SK-N-SH treated with all-trans-retinoic acid at 6 μM for 48 hours (cell line): ENCODE results near the gene ZNF227.
"Not testable (repeated sequence)": the region's sequence is repeated elsewhere in the genome, so short reads cannot be mapped to it uniquely, and the experiment has no call there.

Experiments used
- ATAC-seq: fragments of 200-7000 bp; cut with Tn5 transposase; 3 replicates; pipeline ENCODE4 v1.9.1; 2020; ENCODE audit warnings: mild to moderate bottlenecking, moderate library complexity
- ARNTL ChIP-seq: fragments of 450-650 bp; formaldehyde crosslinking; IDR thresholded peaks from 2 replicates; pipeline ENCODE4 v1.5.0; 2020; ENCODE audit warnings: low read depth, mild to moderate bottlenecking, moderate library complexity, borderline replicate concordance
- BACH2 ChIP-seq: fragments of 250-450 bp; sonication (Bioruptor Pico); IDR thresholded peaks from 2 replicates; pipeline ENCODE4 v1.9.0; 2021; ENCODE audit warnings: mild to moderate bottlenecking, borderline replicate concordance
- CSDC2 ChIP-seq: fragments of 250-450 bp; sonication (Bioruptor Pico); IDR thresholded peaks from 2 replicates; pipeline ENCODE4 v1.5.0; 2020; ENCODE audit warnings: mild to moderate bottlenecking, moderate library complexity
- CSRNP3 ChIP-seq: fragments of 250-450 bp; sonication (Bioruptor Pico); IDR thresholded peaks from 2 replicates; pipeline ENCODE4 v1.5.1; 2021; ENCODE audit warnings: mild to moderate bottlenecking, moderate library complexity
- ESRRG ChIP-seq: fragments of 250-450 bp; sonication (Bioruptor Pico); IDR thresholded peaks from 2 replicates; pipeline ENCODE4 v1.6.1; 2021; ENCODE audit warnings: mild to moderate bottlenecking
- GLIS3 ChIP-seq: fragments of 250-450 bp; sonication (Bioruptor Pico); IDR thresholded peaks from 2 replicates; pipeline ENCODE4 v1.5.0; 2020; ENCODE audit warnings: mild to moderate bottlenecking, moderate library complexity
- ISL1 ChIP-seq: fragments of 250-450 bp; sonication (Bioruptor Pico); IDR thresholded peaks from 2 replicates; pipeline ENCODE4 v2.1.2; 2022; ENCODE audit warnings: mild to moderate bottlenecking, moderate library complexity
- OSR1 ChIP-seq: fragments of 250-450 bp; sonication (Bioruptor Pico); IDR thresholded peaks from 2 replicates; pipeline ENCODE4 v1.8.0; 2022; ENCODE audit warnings: moderate library complexity, mild to moderate bottlenecking, inconsistent platforms
- PATZ1 ChIP-seq: fragments of 250-450 bp; sonication (Bioruptor Pico); IDR thresholded peaks from 2 replicates; pipeline ENCODE4 v1.8.0; 2020; ENCODE audit warnings: mild to moderate bottlenecking, moderate library complexity, borderline replicate concordance
- PPARA ChIP-seq: fragments of 250-450 bp; sonication (Bioruptor Pico); IDR thresholded peaks from 2 replicates; pipeline ENCODE4 v1.5.0; 2020; ENCODE audit warnings: mild to moderate bottlenecking, borderline replicate concordance
- RARB ChIP-seq: fragments of 250-450 bp; sonication (Bioruptor Pico); IDR thresholded peaks from 2 replicates; pipeline ENCODE4 v1.8.0; 2021; ENCODE audit warnings: mild to moderate bottlenecking, moderate library complexity
- SNAI2 ChIP-seq: fragments of 250-450 bp; sonication (Bioruptor Pico); IDR thresholded peaks from 2 replicates; pipeline ENCODE4 v1.5.0; 2020; ENCODE audit warnings: mild to moderate bottlenecking, moderate library complexity
- TCF4 ChIP-seq: fragments of 250-450 bp; sonication (Bioruptor Pico); IDR thresholded peaks from 2 replicates; pipeline ENCODE4 v1.8.0; 2021; ENCODE audit warnings: mild to moderate bottlenecking, moderate library complexity, borderline replicate concordance
- TOX ChIP-seq: fragments of 250-450 bp; sonication (Bioruptor Pico); IDR thresholded peaks from 2 replicates; pipeline ENCODE4 v1.8.0; 2021; ENCODE audit warnings: mild to moderate bottlenecking, moderate library complexity, borderline replicate concordance
- ZC3H10 ChIP-seq: fragments of 250-450 bp; sonication (Bioruptor Pico); IDR thresholded peaks from 2 replicates; pipeline ENCODE4 v1.5.1; 2021; ENCODE audit warnings: mild to moderate bottlenecking, moderate library complexity
- ZFP3 ChIP-seq: fragments of 250-450 bp; sonication (Bioruptor Pico); IDR thresholded peaks from 2 replicates; pipeline ENCODE4 v1.5.0; 2020; ENCODE audit warnings: mild to moderate bottlenecking, moderate library complexity
- ZFP30 ChIP-seq: fragments of 450-650 bp; formaldehyde crosslinking; IDR thresholded peaks from 2 replicates; pipeline ENCODE4 v1.5.0; 2022; ENCODE audit warnings: mild to moderate bottlenecking, moderate library complexity
- ZNF565 ChIP-seq: fragments of 450-650 bp; formaldehyde crosslinking; conservative IDR thresholded peaks from 2 replicates; pipeline ENCODE4 v1.5.0; 2020; ENCODE audit warnings: low read depth, mild to moderate bottlenecking, moderate library complexity
- ZNF70 ChIP-seq: fragments of 450-650 bp; formaldehyde crosslinking; IDR thresholded peaks from 2 replicates; pipeline ENCODE4 v1.5.0; 2020; ENCODE audit warnings: mild to moderate bottlenecking, moderate library complexity
- ZNF8 ChIP-seq: fragments of 450-650 bp; formaldehyde crosslinking; IDR thresholded peaks from 2 replicates; pipeline ENCODE4 v1.5.0; 2020; ENCODE audit warnings: mild to moderate bottlenecking, moderate library complexity
- TF ChIP-seq, protein P1 (sequence below): fragments of 250-450 bp; sonication (Bioruptor Pico); IDR thresholded peaks from 2 replicates; pipeline ENCODE4 v1.8.0; 2021; ENCODE audit warnings: low read depth, mild to moderate bottlenecking, moderate library complexity, borderline replicate concordance
- TF ChIP-seq, protein P2 (sequence below): fragments of 250-450 bp; sonication (Bioruptor Pico); IDR thresholded peaks from 2 replicates; pipeline ENCODE4 v1.5.1; 2020; ENCODE audit warnings: low read depth, mild to moderate bottlenecking, moderate library complexity

Gene ZNF227

DNA sequence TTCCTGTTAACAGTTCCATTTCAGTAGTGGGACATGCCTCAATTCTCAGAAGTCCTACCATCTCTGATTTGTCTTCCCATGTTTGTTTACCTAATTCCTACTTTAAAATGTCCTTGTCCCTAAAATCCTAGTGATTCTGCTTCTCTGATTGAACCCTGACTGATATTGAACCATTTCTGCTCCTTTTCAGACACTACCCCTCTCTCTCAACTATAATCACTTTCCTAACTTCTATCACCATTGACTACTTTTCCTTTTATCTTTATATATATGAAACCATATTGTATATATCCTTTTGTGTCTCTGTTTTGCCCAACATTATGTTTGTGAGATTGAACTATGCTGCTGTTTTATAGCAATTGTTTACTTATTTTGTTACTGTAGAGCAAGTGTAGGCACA, 15.6 kb upstream of the ZNF227 start:
- ATAC-seq, result no peak
- TF ChIP-seq, protein P1, sequence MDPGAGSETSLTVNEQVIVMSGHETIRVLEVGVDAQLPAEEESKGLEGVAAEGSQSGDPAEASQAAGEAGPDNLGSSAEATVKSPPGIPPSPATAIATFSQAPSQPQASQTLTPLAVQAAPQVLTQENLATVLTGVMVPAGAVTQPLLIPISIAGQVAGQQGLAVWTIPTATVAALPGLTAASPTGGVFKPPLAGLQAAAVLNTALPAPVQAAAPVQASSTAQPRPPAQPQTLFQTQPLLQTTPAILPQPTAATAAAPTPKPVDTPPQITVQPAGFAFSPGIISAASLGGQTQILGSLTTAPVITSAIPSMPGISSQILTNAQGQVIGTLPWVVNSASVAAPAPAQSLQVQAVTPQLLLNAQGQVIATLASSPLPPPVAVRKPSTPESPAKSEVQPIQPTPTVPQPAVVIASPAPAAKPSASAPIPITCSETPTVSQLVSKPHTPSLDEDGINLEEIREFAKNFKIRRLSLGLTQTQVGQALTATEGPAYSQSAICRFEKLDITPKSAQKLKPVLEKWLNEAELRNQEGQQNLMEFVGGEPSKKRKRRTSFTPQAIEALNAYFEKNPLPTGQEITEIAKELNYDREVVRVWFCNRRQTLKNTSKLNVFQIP, result no peak
- TF ChIP-seq ZNF70 (CRISPR knock-in tag) (no peak), BACH2 (CRISPR knock-in tag) (no peak), ISL1 (no peak)

DNA sequence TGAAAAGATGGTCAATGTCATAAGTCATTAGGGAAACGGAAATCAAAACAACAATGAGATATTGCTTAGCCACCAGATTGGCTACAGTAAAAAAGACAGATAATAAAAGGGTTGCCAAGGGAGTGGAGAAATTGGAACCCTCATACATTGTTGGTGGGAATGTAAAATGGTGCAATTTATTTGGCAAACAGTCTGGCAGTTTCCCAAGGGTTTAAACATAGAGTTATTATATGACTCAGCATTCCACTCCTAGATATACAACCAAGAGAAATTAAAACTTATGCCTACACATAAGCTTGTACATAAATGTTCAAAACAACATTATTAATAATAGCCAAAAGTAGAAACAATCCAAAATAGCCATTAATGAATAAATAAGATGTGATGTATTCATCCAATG, 9.9 kb upstream of the ZNF227 start:
- no peak for ATAC-seq
- no peak for TF ChIP-seq OSR1 (CRISPR knock-in tag)
- TF ChIP-seq ARNTL (CRISPR knock-in tag), result no peak
- no peak for TF ChIP-seq CSRNP3 (CRISPR knock-in tag)
- no peak for TF ChIP-seq SNAI2
- no peak for TF ChIP-seq ZFP30 (CRISPR knock-in tag)
- TF ChIP-seq ISL1, result no peak
- no peak for TF ChIP-seq ZNF565 (CRISPR knock-in tag)
- TF ChIP-seq, protein P2, sequence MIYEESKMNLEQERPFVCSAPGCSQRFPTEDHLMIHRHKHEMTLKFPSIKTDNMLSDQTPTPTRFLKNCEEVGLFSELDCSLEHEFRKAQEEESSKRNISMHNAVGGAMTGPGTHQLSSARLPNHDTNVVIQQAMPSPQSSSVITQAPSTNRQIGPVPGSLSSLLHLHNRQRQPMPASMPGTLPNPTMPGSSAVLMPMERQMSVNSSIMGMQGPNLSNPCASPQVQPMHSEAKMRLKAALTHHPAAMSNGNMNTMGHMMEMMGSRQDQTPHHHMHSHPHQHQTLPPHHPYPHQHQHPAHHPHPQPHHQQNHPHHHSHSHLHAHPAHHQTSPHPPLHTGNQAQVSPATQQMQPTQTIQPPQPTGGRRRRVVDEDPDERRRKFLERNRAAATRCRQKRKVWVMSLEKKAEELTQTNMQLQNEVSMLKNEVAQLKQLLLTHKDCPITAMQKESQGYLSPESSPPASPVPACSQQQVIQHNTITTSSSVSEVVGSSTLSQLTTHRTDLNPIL (CRISPR knock-in tag), result no peak
- TF ChIP-seq TCF4 (CRISPR knock-in tag), result no peak
- no peak for TF ChIP-seq ZNF70 (CRISPR knock-in tag)
- no peak for TF ChIP-seq TOX (CRISPR knock-in tag)
- no peak for TF ChIP-seq PPARA (CRISPR knock-in tag)
- TF ChIP-seq, protein P1, result no peak
- TF ChIP-seq GLIS3 (CRISPR knock-in tag), result no peak
- TF ChIP-seq CSDC2 (CRISPR knock-in tag), result no peak

DNA sequence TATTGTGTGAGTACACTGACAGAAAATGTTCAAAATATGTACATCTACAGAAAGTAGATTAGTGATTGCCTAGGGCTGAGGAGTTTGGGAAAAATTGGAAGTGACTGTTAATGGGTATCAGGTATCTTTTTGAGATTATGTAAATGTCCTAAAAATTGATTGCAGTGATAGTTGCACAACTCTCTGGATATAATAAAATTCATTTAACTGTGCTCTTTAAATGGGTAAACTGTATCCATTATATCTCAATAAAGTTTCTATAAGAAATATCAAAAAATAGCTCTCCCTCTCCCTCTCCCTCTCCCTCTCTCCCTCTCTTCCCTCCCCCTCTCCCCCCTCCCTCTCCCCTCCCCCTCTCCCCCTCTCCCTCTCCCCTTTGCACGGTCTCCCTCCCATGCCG, 9.4 kb upstream of the ZNF227 start:
- ATAC-seq, result no peak
- no peak for TF ChIP-seq PPARA (CRISPR knock-in tag)
- TF ChIP-seq SNAI2, result no peak
- no peak for TF ChIP-seq CSDC2 (CRISPR knock-in tag)

- ATAC-seq, result not testable (repeated sequence)
Observed at GRCh38 chr19:44203877-44204276, 8.5 kb upstream of the ZNF227 start.

- TF ChIP-seq OSR1 (CRISPR knock-in tag) (no peak), ESRRG (CRISPR knock-in tag) (no peak), ZFP3 (CRISPR knock-in tag) (no peak), ZNF8 (CRISPR knock-in tag) (no peak), BACH2 (CRISPR knock-in tag) (no peak), CSDC2 (CRISPR knock-in tag) (no peak), ZNF70 (CRISPR knock-in tag) (no peak), SNAI2 (no peak), PATZ1 (CRISPR knock-in tag) (no peak), CSRNP3 (CRISPR knock-in tag) (no peak), RARB (CRISPR knock-in tag) (no peak), PPARA (CRISPR knock-in tag) (no peak), TCF4 (CRISPR knock-in tag) (no peak), ZC3H10 (CRISPR knock-in tag) (no peak), TOX (CRISPR knock-in tag) (no peak)
- TF ChIP-seq, protein P2 (CRISPR knock-in tag), result no peak
- no peak for ATAC-seq
Observed at GRCh38 chr19:44204772-44205171, 7.6 kb upstream of the ZNF227 start.
